Coronary artery (tissue), 2 donors: ENCODE measurements around the gene GJC1.
"Not testable (repeated sequence)": the region's sequence is repeated elsewhere in the genome, so short reads cannot be mapped to it uniquely, and the experiment has no call there.

Experiments used
- DNase-seq: peaks from one replicate; pipeline ENCODE4 v3.0.0-alpha.2; 2017; ENCODE audit warnings: low spot score
- H3K27ac ChIP-seq, 2 donors: fragments of 200-600 bp; sonication (generic); one replicate each; pipeline ENCODE4 v1.5.1; 2016 to 2019
- H3K4me3 ChIP-seq: fragments of 200-600 bp; sonication (generic); 2 replicates; pipeline ENCODE4 v1.5.1; 2016; ENCODE audit warnings: mild to moderate bottlenecking, moderate library complexity
- CTCF ChIP-seq: fragments of 200-600 bp; sonication (generic); IDR thresholded peaks from one replicate; pipeline ENCODE4 v1.5.1; 2019; ENCODE audit warnings: antibody characterized with exemption

GJC1 gene

GRCh38 chr17:44831371-44831770 lies 1.3 kb upstream of the GJC1 start:
- no peak for DNase-seq
- TF ChIP-seq CTCF: no peak
- Histone ChIP-seq H3K27ac (no peak overlapping the region), H3K4me3 (no peak overlapping the region)

- Histone ChIP-seq H3K27ac (peak overlapping the region; percentile 91 to 93), H3K4me3 (peak overlapping the region; percentile 84)
- no peak for DNase-seq
- no peak for TF ChIP-seq CTCF
Measured at GRCh38 chr17:44830359-44831288, 537 bp upstream of the GJC1 start.

GRCh38 chr17:44828919-44829522 lies 1.1 kb downstream of the GJC1 start:
- peak overlapping the region; percentile 91 to 93 for H3K27ac ChIP-seq
- DNase-seq: no peak
- TF ChIP-seq CTCF: no peak
- H3K4me3 ChIP-seq: peak overlapping the region; percentile 84

DNA sequence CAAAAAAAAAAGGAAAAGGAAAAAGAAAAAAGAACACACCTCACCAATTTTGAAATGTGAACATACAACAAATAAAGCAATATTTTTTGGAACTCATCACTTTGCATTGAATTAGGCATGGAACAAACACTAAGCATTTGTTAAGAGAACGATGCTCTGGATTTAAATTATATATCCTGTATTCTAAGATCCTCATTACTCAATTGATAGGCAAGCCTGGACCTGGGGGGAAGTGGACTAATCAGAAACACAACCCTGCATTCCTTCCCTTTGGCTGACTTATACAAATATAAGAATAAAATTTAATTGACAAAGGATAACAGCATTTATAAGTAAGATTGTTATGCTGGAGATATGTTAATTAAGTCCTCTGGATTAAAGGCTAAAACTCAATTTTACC lies 2.2 kb downstream of the GJC1 start:
- no peak overlapping the region for H3K27ac ChIP-seq
- no peak overlapping the region for H3K4me3 ChIP-seq

DNA sequence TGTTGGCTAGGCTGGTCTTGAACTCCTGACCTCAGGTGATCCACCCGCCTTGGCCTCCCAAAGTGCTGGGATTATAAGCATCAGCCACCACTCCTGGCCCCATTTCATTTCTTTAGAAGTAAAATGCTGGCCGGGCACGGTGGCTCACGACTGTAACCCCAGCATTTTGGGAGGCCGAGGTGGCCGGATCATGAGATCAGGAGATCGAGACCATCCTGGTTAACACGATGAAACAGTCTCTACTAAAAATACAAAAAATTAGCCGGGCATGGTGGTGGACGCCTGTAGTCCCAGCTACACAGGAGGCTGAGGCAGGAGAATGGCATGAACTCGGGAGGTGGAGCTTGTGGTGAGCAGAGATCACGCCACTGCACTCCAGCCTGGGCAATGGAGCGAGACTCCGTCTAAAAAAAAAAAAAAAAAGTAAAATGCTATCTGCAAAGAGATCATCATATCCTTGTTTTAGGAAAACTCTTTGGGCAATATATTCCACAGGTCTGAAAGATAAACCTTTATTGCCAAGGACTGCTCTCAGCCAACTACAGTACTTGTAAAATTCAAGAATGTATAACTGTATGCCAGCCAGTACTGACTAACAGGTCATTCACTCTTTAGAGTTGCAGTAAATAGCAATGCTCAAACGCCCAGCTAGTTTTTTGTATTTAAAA lies 3.8 kb downstream of the GJC1 start:
- Histone ChIP-seq H3K27ac (no peak overlapping the region), H3K4me3 (no peak overlapping the region)
- TF ChIP-seq CTCF: no peak
- DNase-seq: no peak

More for the DNA sequence above, 2.2 kb downstream of the GJC1 start:
- DNase-seq: no peak
- no peak for TF ChIP-seq CTCF

- DNase-seq, H3K27ac ChIP-seq, H3K4me3 ChIP-seq: not testable (repeated sequence)
Measured at GRCh38 chr17:44825236-44825635, 4.9 kb downstream of the GJC1 start.

GRCh38 chr17:44820631-44821212 lies 9.4 kb downstream of the GJC1 start:
- peak overlapping the region; percentile 21 for H3K4me3 ChIP-seq
- no peak for DNase-seq
- peak overlapping the region; percentile 46 to 56 for H3K27ac ChIP-seq
- no peak for TF ChIP-seq CTCF

- not testable (repeated sequence) for DNase-seq, H3K4me3 ChIP-seq, H3K27ac ChIP-seq
Measured at GRCh38 chr17:44818508-44818907, 11.6 kb downstream of the GJC1 start.
